SHP77 (cell line): ENCODE data around the gene LIPE.
"Not testable (repeated sequence)": the region's sequence is repeated elsewhere in the genome, so short reads cannot be mapped to it uniquely, and the experiment has no call there.

ENCODE experiments used
- DNase-seq, 2 experiments: peaks; one replicate each; lab custom pipeline; 2025; lab: John Stamatoyannopoulos, UW

LIPE gene

GRCh38 chr19:42427313-42427712 is at the start of gene LIPE:
TSS of gene LIPE (minus strand) at chr19:42427388. CDS start at chr19:42427149, 239 bp downstream.
- no peak for DNase-seq

GRCh38 chr19:42475366-42475765 is 48.2 kb upstream of the LIPE start:
- DNase-seq: no peak

- DNase-seq: no peak
These were observed 47.6 kb upstream of the LIPE start for GRCh38 chr19:42474743-42475142.

GRCh38 chr19:42473686-42474085 is 46.5 kb upstream of the LIPE start:
- DNase-seq: no peak

GRCh38 chr19:42472402-42473147 is 45.4 kb upstream of the LIPE start:
- DNase-seq: no peak

GRCh38 chr19:42471554-42472249 is 44.5 kb upstream of the LIPE start:
- no peak for DNase-seq

GRCh38 chr19:42469311-42470235 is 42.4 kb upstream of the LIPE start:
- DNase-seq: no peak

GRCh38 chr19:42468273-42468796 is 41.1 kb upstream of the LIPE start:
- DNase-seq: no peak

- no peak for DNase-seq
These were observed 40.1 kb upstream of the LIPE start for GRCh38 chr19:42467183-42467760.

- no peak for DNase-seq
These were observed 39.5 kb upstream of the LIPE start for GRCh38 chr19:42466521-42467182.

- DNase-seq: no peak
These were observed 38.7 kb upstream of the LIPE start for GRCh38 chr19:42465827-42466280.

- DNase-seq: no peak
These were observed 34.6 kb upstream of the LIPE start for GRCh38 chr19:42461700-42462324.

GRCh38 chr19:42461231-42461630 is 34.0 kb upstream of the LIPE start:
- not testable (repeated sequence) for DNase-seq

- no peak for DNase-seq
These were observed 32.7 kb upstream of the LIPE start for GRCh38 chr19:42459926-42460325.

- no peak for DNase-seq
These were observed 28.5 kb upstream of the LIPE start for GRCh38 chr19:42455621-42456081.

- no peak for DNase-seq
These were observed 27.9 kb upstream of the LIPE start for GRCh38 chr19:42455086-42455485.

- DNase-seq: no peak
These were observed 25.4 kb upstream of the LIPE start for GRCh38 chr19:42452590-42452989.

GRCh38 chr19:42450314-42450934 is 23.2 kb upstream of the LIPE start:
- DNase-seq: peak; percentile 63 to 78

- not testable (repeated sequence) for DNase-seq
These were observed 21.1 kb upstream of the LIPE start for GRCh38 chr19:42448306-42448705.

GRCh38 chr19:42445948-42446347 is 18.8 kb upstream of the LIPE start:
- DNase-seq: no peak
